ENCODE data around the gene ZBTB20. TPM values are rescaled to one million over a fixed set of nuclear protein-coding genes. Genes with fewer than 3 reads are reported as not detected.

Gene ZBTB20
- total and polyA plus RNA-seq, 10 donors, result 0.32 to 89.7 (median 71.8) TPM

DNA sequence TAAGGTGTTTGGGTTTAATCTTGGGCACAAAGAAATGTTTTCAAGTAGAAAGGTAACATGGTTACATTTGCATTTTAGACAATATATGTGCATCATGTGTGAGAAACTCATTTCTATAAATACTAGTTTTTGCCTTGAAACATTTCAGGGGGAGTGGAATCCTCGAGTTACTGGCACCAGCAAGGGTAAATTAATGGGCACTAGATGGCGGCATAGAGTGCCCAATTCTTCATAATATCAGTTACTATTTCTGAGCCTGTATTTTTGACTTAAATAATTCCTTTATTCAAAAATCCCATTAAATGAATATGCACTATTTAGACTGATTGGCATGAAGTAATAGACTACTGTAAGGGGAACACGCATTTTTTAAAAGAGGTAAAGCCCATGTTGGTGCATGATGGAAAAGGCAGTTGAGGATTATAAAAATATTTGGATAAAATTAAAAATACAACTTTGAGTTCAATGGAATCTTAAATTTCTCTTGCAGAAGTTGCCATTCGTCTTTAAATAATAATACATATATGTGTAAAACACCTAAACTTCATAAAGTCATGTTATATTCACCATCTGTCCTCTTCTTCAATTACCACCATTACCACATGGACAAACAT, 106.3 kb downstream of the ZBTB20 start:
- WGBS, 5 donors, result 30 to 40% (median 38%) methylated on average over 4 of the region's 4 CpGs
- TF ChIP-seq, protein P1, sequence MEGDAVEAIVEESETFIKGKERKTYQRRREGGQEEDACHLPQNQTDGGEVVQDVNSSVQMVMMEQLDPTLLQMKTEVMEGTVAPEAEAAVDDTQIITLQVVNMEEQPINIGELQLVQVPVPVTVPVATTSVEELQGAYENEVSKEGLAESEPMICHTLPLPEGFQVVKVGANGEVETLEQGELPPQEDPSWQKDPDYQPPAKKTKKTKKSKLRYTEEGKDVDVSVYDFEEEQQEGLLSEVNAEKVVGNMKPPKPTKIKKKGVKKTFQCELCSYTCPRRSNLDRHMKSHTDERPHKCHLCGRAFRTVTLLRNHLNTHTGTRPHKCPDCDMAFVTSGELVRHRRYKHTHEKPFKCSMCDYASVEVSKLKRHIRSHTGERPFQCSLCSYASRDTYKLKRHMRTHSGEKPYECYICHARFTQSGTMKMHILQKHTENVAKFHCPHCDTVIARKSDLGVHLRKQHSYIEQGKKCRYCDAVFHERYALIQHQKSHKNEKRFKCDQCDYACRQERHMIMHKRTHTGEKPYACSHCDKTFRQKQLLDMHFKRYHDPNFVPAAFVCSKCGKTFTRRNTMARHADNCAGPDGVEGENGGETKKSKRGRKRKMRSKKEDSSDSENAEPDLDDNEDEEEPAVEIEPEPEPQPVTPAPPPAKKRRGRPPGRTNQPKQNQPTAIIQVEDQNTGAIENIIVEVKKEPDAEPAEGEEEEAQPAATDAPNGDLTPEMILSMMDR (IDR thresholded peaks at IDR 0.05 in 8 of 11, conservative IDR thresholded peaks at IDR 0.05 in 3 of 11), result peak in 9 of 11 experiments; percentile 16 to 76 (median 62)
- no peak for TF ChIP-seq POLR2AphosphoS5 (IDR thresholded peaks at IDR 0.05)
- DNase-seq, result no peak

DNA sequence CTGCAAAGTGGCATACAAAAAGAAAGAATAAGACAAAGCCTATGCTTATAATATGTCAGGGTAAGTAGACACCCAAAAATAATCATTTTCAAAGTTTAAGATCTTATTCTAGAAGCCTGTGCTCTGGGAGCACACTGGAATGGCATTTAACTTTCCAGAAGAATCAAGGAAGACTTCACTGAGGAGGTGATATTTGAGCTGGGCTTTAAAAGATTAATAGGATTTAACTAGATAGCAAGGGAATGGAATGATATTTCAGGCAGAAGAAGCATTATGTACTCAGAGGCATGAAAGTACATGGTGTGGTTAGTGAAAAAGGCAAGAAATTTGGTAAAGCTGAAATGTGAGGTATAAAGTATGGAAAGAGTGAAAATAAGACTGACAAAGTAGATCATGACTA, 106.8 kb downstream of the ZBTB20 start:
- no peak for DNase-seq
- H3K9me3 ChIP-seq, result peaks cover 0 to under 1% (median 0%) of the 10 kb centered on the region in 8 donors
- H3K4me1 ChIP-seq, result peaks cover 0 to 6% (median 0%) of the 10 kb centered on the region in 6 donors
- H3K27ac ChIP-seq, result no peak overlapping the region
- TF ChIP-seq POLR2A (IDR thresholded peaks at IDR 0.05) (no peak), POLR2AphosphoS5 (IDR thresholded peaks at IDR 0.05) (no peak)
- TF ChIP-seq, protein P1 (IDR thresholded peaks at IDR 0.05 in 8 of 11, conservative IDR thresholded peaks at IDR 0.05 in 3 of 11), result no peak
- intact Hi-C loops (cut with DNase I; ENCODE audit: low total_unique reads), result loop anchor here (10.0 kb wide), 1 partner anchor 125 kb away; no protein-coding TSS in a partner anchor
- no peak overlapping the region for H3K4me3 ChIP-seq
- peaks cover 0 to 5% (median 0%) of the 10 kb centered on the region in 6 donors for H3K36me3 ChIP-seq
- no peaks in the 10 kb centered on the region for H3K27me3 ChIP-seq (replicated peaks in 1 of 7)

More for the DNA sequence above, 106.3 kb downstream of the ZBTB20 start:
- intact Hi-C loops (cut with DNase I; ENCODE audit: low total_unique reads), result loop anchor here (10.0 kb wide), 1 partner anchor 124 kb away; no protein-coding TSS in a partner anchor
- H3K4me1 ChIP-seq, result peaks cover 0 to 6% (median 0%) of the 10 kb centered on the region in 6 donors
- no peak overlapping the region for H3K4me3 ChIP-seq
- H3K9me3 ChIP-seq, result no peaks in the 10 kb centered on the region
- peaks cover 0 to 5% (median 0%) of the 10 kb centered on the region in 6 donors for H3K36me3 ChIP-seq
- no peak overlapping the region for H3K27ac ChIP-seq
- H3K27me3 ChIP-seq (replicated peaks in 1 of 7), result no peaks in the 10 kb centered on the region

DNA sequence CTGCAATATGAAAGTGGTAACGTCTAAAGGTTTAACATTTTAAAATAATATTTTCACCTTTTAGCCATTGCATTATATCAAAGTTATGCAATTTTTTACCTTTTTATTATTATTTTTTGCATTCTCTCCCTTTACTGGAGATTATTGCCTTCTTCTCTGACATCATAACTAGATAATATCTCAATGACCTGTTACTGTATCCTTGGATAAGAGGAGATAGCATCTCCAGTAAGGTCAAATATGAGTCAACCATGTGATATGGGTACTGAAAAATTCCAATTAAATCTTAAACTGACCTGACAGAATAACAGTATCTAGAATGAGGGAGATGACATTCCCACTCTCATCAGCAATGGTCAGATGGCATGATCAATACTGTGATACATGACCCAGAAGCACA, 108.3 kb downstream of the ZBTB20 start:
- 76 to 97% (median 87%) methylated on average over 1 of the region's 1 CpG for WGBS, 5 donors
- TF ChIP-seq POLR2A (IDR thresholded peaks at IDR 0.05), result no peak
- TF ChIP-seq, protein P1 (IDR thresholded peaks at IDR 0.05 in 8 of 11, conservative IDR thresholded peaks at IDR 0.05 in 3 of 11), result no peak
- no peak for TF ChIP-seq POLR2AphosphoS5 (IDR thresholded peaks at IDR 0.05)
- peaks cover 0 to 6% (median 0%) of the 10 kb centered on the region in 6 donors for H3K4me1 ChIP-seq
- H3K4me3 ChIP-seq, result no peak overlapping the region
- intact Hi-C loops (cut with DNase I; ENCODE audit: low total_unique reads), result no loop called here
- no peak overlapping the region for H3K27ac ChIP-seq
- H3K36me3 ChIP-seq, result peaks cover 0 to 5% (median 0%) of the 10 kb centered on the region in 6 donors
- peaks cover 0 to 12% (median 9%) of the 10 kb centered on the region in 8 donors for H3K9me3 ChIP-seq
- no peak for DNase-seq
- H3K27me3 ChIP-seq (replicated peaks in 1 of 7), result no peaks in the 10 kb centered on the region

DNA sequence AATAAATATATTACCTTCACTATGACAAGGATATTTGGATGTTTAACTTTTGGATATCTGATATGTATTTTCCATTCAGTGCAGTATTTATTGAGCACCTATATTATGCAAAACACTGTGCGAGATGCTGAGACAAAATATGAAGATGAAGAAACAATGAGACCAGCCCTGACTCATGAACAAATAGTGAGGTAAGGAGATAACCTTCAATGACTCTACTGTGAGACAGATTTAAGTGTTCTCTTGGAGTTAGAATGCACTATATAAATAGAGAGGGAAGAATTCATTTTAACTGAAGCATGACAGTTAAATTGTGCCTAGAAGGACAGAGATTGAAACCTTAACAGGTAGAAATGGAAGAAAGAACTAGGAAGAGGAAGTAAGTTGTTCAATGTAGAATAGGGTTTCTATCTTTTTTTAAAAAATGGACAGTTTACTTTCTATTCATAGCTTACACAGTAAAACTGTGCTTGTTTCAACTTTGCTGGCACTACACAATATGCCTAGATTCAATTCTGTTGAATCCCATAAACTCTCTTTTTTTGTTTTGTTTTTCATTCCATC, 124.2 kb downstream of the ZBTB20 start:
- Histone ChIP-seq H3K9me3 (no peaks in the 10 kb centered on the region), H3K27me3 (replicated peaks in 1 of 7) (no peaks in the 10 kb centered on the region), H3K36me3 (peaks cover 0 to 3% (median 0%) of the 10 kb centered on the region in 6 donors), H3K4me1 (peaks cover 0 to 25% (median 6%) of the 10 kb centered on the region in 6 donors), H3K4me3 (no peak overlapping the region), H3K27ac (no peak overlapping the region)
- WGBS, 5 donors, result 89 to 98% (median 96%) methylated on average over 1 of the region's 1 CpG
- no peak for DNase-seq
- TF ChIP-seq, protein P1 (IDR thresholded peaks at IDR 0.05 in 8 of 11, conservative IDR thresholded peaks at IDR 0.05 in 3 of 11), result no peak
- TF ChIP-seq POLR2A (IDR thresholded peaks at IDR 0.05) (no peak), POLR2AphosphoS5 (IDR thresholded peaks at IDR 0.05) (no peak)
- intact Hi-C loops (cut with DNase I; ENCODE audit: low total_unique reads), result no loop called here

Data from spleen (tissue), 11 donors.